GM12872 (cell line): ENCODE measurements around the gene SYNE1.

Experiments used
- TF ChIP-seq, protein P1 (sequence below): IDR thresholded peaks from 3 replicates; pipeline ENCODE4 v1.5.1; 2011; ENCODE audit warnings: low read depth, mild to moderate bottlenecking, low read length, moderate library complexity; ENCODE audit not compliant: insufficient read depth

SYNE1 gene

GRCh38 chr6:152078804-152079203 lies 558.4 kb downstream of the SYNE1 start:
- TF ChIP-seq, protein P1, sequence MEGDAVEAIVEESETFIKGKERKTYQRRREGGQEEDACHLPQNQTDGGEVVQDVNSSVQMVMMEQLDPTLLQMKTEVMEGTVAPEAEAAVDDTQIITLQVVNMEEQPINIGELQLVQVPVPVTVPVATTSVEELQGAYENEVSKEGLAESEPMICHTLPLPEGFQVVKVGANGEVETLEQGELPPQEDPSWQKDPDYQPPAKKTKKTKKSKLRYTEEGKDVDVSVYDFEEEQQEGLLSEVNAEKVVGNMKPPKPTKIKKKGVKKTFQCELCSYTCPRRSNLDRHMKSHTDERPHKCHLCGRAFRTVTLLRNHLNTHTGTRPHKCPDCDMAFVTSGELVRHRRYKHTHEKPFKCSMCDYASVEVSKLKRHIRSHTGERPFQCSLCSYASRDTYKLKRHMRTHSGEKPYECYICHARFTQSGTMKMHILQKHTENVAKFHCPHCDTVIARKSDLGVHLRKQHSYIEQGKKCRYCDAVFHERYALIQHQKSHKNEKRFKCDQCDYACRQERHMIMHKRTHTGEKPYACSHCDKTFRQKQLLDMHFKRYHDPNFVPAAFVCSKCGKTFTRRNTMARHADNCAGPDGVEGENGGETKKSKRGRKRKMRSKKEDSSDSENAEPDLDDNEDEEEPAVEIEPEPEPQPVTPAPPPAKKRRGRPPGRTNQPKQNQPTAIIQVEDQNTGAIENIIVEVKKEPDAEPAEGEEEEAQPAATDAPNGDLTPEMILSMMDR = no peak

DNA sequence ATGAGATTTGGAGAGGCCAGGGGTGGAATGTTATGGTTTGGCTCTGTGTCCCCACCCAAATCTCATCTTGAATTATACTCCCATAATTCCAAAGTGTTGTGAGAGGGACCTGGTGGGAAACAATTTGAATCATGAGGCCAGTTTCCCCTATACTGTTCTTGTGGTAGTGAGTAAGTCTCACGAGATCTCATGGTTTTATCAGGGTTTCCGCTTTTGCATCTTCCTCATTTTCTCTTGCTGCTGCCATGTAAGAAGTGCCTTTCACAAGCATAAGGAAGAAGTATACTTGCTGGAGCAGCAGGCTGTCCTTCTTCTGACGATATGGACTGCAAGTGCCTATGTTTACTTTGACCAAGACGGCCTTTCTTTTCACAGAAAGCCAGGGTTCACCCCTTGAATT lies 559.2 kb downstream of the SYNE1 start:
- TF ChIP-seq, protein P1 = no peak

DNA sequence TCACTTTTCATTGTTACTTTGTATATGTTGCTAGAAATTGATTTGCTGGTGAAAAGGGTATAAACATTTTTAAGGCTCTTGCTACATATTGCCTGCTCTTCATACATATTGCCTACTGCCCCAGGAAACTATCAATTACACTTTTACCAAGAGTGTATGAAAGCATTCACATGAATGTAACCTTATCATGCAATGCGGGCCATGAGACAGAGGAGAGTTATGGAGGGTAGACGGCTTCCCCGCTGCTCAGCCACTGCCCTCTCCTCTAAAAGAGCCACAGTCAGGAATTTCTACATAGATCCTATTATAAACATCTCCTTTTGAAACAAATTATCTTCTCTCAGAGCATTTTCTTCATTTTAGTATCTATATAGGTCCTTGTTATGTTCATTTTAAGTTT lies 565.3 kb downstream of the SYNE1 start:
- TF ChIP-seq, protein P1 = no peak
